Fibroblast of mammary gland (primary cell): Measurements from ENCODE around the gene PTPN7.
"Not testable (repeated sequence)": the region's sequence is repeated elsewhere in the genome, so short reads cannot be mapped to it uniquely, and the experiment has no call there.

Experiments used
- DNase-seq: peaks from one replicate; pipeline ENCODE4 v3.0.0-alpha.2; 2010; ENCODE audit warnings: low read depth
- H3K4me3 ChIP-seq: 2 replicates; pipeline ENCODE4 v1.5.1; 2011; ENCODE audit warnings: low read depth, mild to moderate bottlenecking, low read length, moderate library complexity; ENCODE audit not compliant: control insufficient read depth
- CTCF ChIP-seq: conservative IDR thresholded peaks from 2 replicates; pipeline ENCODE4 v1.5.1; 2011; ENCODE audit warnings: low read depth, low read length, inconsistent platforms; ENCODE audit not compliant: control insufficient read depth, insufficient read depth

PTPN7 gene

GRCh38 chr1:202149566-202149965, 10.8 kb downstream of the PTPN7 start:
- TF ChIP-seq CTCF = no peak
- no peak overlapping the region for H3K4me3 ChIP-seq
- DNase-seq = no peak

GRCh38 chr1:202148391-202148790, 12.0 kb downstream of the PTPN7 start:
- TF ChIP-seq CTCF = no peak
- no peak overlapping the region for H3K4me3 ChIP-seq
- DNase-seq = no peak

- TF ChIP-seq CTCF = no peak
- DNase-seq = no peak
- no peak overlapping the region for H3K4me3 ChIP-seq
Measured at GRCh38 chr1:202146993-202147392, 13.4 kb downstream of the PTPN7 start.

- DNase-seq = no peak
- no peak overlapping the region for H3K4me3 ChIP-seq
- TF ChIP-seq CTCF = no peak
Measured at GRCh38 chr1:202146279-202146678, 14.1 kb downstream of the PTPN7 start.

GRCh38 chr1:202145744-202146140, 14.7 kb downstream of the PTPN7 start:
- not testable (repeated sequence) for H3K4me3 ChIP-seq, DNase-seq

- DNase-seq = no peak
- TF ChIP-seq CTCF = no peak
- peak overlapping the region; percentile 50 for H3K4me3 ChIP-seq
Measured at GRCh38 chr1:202145068-202145743, 15.2 kb downstream of the PTPN7 start.

GRCh38 chr1:202144402-202145067, 15.9 kb downstream of the PTPN7 start, which contains the start of gene ARL8A:
ARL8A (minus strand) TSS chr1:202144737; CDS start chr1:202144572, 165 bp downstream.
- no peak for DNase-seq
- no peak for TF ChIP-seq CTCF
- peak within 1 kb of the TSS; percentile 76 for H3K4me3 ChIP-seq
